K562 (cell line): ENCODE measurements around the gene SLC7A11. TPM values are rescaled to one million over a fixed set of nuclear protein-coding genes. Genes with fewer than 3 reads are reported as not detected.

Source experiments
- ATAC-seq: fragments of 200-7000 bp; cut with Tn5 transposase; 3 replicates; pipeline ENCODE4 v1.9.1; 2020; ENCODE audit warnings: moderate library complexity
- BruUV-seq: library from RNA; stranded (reverse); fragments of 400-500 nt; replicated peaks from 2 replicates; lab custom pipeline; 2021; lab: Mats Ljungman, UMichigan
- CTCF ChIA-PET: fragments of 300-600 bp; formaldehyde crosslinking; extraction: SDS; loops from one replicate; lab custom pipeline; 2021; ENCODE audit warnings: low intra/inter-chr PET ratio; lab: Yijun Ruan, JAX
- POLR2A ChIA-PET: fragments of 300-600, 350-650 bp; sonication (Branson Sonifier 250); formaldehyde crosslinking; extraction: SDS; loops from one replicate; lab custom pipeline; 2021; ENCODE audit warnings: antibody characterized with exemption, inconsistent platforms; lab: Yijun Ruan, JAX
- DNase-seq, 4 experiments: peaks; one replicate each; pipeline versions ENCODE4 v3.0.0 to v3.0.0-alpha.2; 2011 to 2018; ENCODE audit warnings: low spot score in 3 of 4, mixed read lengths in 3 of 4; ENCODE audit errors: extremely low read depth in 1 of 4
- FAIRE-seq: peaks from 2 replicates; lab custom pipeline; 2011; peaks lifted over from hg19 to GRCh38; lab: Jason Lieb, UNC
- H2AFZ ChIP-seq: 2 replicates; pipeline ENCODE4 v1.6.0; 2011; ENCODE audit warnings: low read depth, low read length, control low read depth, inconsistent platforms
- H3K27ac ChIP-seq: fragments of 200-600 bp; 3 replicates; pipeline ENCODE4 v1.8.0; 2011; ENCODE audit warnings: low read depth, mild to moderate bottlenecking, control low read depth, inconsistent platforms, low read length, moderate library complexity, mixed read lengths; ENCODE audit errors: extremely low read depth
- H3K27me3 ChIP-seq, 2 experiments: fragments of 300-600 bp in 1 of 2; 2 replicates in 1 of 2; 3 replicates in 1 of 2; pipeline versions ENCODE4 v1.6.0 to v1.8.0; 2011; ENCODE audit warnings: inconsistent platforms in 2 of 2, low read length in 2 of 2, mild to moderate bottlenecking in 1 of 2, mixed read lengths in 1 of 2, moderate library complexity in 1 of 2; ENCODE audit not compliant: control insufficient read depth in 2 of 2, insufficient read depth in 2 of 2
- H3K36me3 ChIP-seq: fragments of 300-600 bp; 3 replicates; pipeline ENCODE4 v1.8.0; 2011; ENCODE audit warnings: mild to moderate bottlenecking, low read length, inconsistent platforms; ENCODE audit not compliant: control insufficient read depth, insufficient read depth
- H3K4me1 ChIP-seq, 2 experiments: fragments of 200-600 bp in 1 of 2; replicated peaks in 1 of 2; 2 replicates in 1 of 2; 3 replicates in 1 of 2; pipeline versions ENCODE4 v1.5.1 to v1.8.0; 2011; ENCODE audit warnings: inconsistent platforms in 2 of 2, low read length in 2 of 2, mild to moderate bottlenecking in 1 of 2, mixed read lengths in 1 of 2, moderate library complexity in 1 of 2; ENCODE audit not compliant: control insufficient read depth in 2 of 2, insufficient read depth in 2 of 2
- H3K4me2 ChIP-seq: 2 replicates; pipeline ENCODE4 v1.6.1; 2011; ENCODE audit warnings: low read length, control low read depth, inconsistent platforms, mixed read lengths; ENCODE audit not compliant: insufficient read depth
- H3K4me3 ChIP-seq: fragments of 200-600 bp; sonication (generic), shearing (Covaris generic); 2 replicates; pipeline ENCODE4 v1.5.1; 2016; ENCODE audit warnings: control low read depth, inconsistent platforms
- H3K79me2 ChIP-seq: fragments of 200-600 bp; 3 replicates; pipeline ENCODE4 v1.8.0; 2011; ENCODE audit warnings: low read length, inconsistent platforms; ENCODE audit not compliant: control insufficient read depth, insufficient read depth
- H3K9ac ChIP-seq, 2 experiments: 2 replicates each; pipeline versions ENCODE4 v1.6.0 to v1.6.1; 2011; ENCODE audit warnings: low read depth in 2 of 2, low read length in 2 of 2, control low read depth in 1 of 2, inconsistent platforms in 1 of 2, mild to moderate bottlenecking in 1 of 2, mixed read lengths in 1 of 2; ENCODE audit not compliant: insufficient read depth in 1 of 2
- H3K9me1 ChIP-seq: one replicate; pipeline ENCODE4 v1.6.0; 2011; ENCODE audit warnings: inconsistent platforms, mild to moderate bottlenecking, low read length, moderate library complexity; ENCODE audit not compliant: control insufficient read depth, insufficient read depth
- H3K9me3 ChIP-seq: replicated peaks from 2 replicates; pipeline ENCODE4 v1.5.1; 2011; ENCODE audit warnings: low read depth, low read length, inconsistent platforms; ENCODE audit not compliant: control insufficient read depth, insufficient read depth
- H4K20me1 ChIP-seq: replicated peaks from 2 replicates; pipeline ENCODE4 v1.6.1; 2011; ENCODE audit warnings: low read length, inconsistent platforms, mixed read lengths; ENCODE audit not compliant: control insufficient read depth, insufficient read depth
- ETV1 ChIP-seq: fragments of 450-650 bp; conservative IDR thresholded peaks from 2 replicates; pipeline ENCODE4 v1.6.1; 2016; ENCODE audit warnings: missing genetic modification characterization, control low read depth, low read depth, missing compliant biosample characterization
- ETV6 ChIP-seq, 3 experiments: fragments of 150-350 bp in 1 of 3; sonication (generic) in 1 of 3; formaldehyde crosslinking in 1 of 3; IDR thresholded peaks; 2 replicates each; pipeline versions ENCODE4 v1.6.1 to v1.8.0; 2014 to 2022; ENCODE audit warnings: borderline replicate concordance in 2 of 3, low read depth in 2 of 3, antibody characterized with exemption in 1 of 3, low read length in 1 of 3, mild to moderate bottlenecking in 1 of 3, missing genetic modification reagents in 1 of 3
- FOXA3 ChIP-seq, 2 experiments: fragments of 450-650 bp in 1 of 2; sonication (generic) in 1 of 2; formaldehyde crosslinking; IDR thresholded peaks in 1 of 2; conservative IDR thresholded peaks in 1 of 2; 2 replicates each; pipeline versions ENCODE4 v1.4.0 to v1.8.0; 2020 to 2022; ENCODE audit warnings: mild to moderate bottlenecking in 2 of 2, missing genetic modification reagents in 1 of 2
- GABPA ChIP-seq: fragments of 200-800 bp; sonication (Bioruptor generic); conservative IDR thresholded peaks from 2 replicates; pipeline ENCODE4 v1.6.1; 2016; ENCODE audit warnings: low read depth, missing genetic modification characterization, missing compliant biosample characterization
- GTF2A2 ChIP-seq: IDR thresholded peaks from 2 replicates; pipeline ENCODE4 v1.6.1; 2016; ENCODE audit warnings: mild to moderate bottlenecking, missing genetic modification characterization, missing compliant biosample characterization
- MITF ChIP-seq: IDR thresholded peaks from 2 replicates; pipeline ENCODE4 v1.6.1; 2014; ENCODE audit warnings: antibody characterized with exemption
- MXD1 ChIP-seq: fragments of 250-450 bp; sonication (Bioruptor Pico); IDR thresholded peaks from 2 replicates; pipeline ENCODE4 v1.8.0; 2021; ENCODE audit warnings: borderline replicate concordance, mild to moderate bottlenecking, moderate library complexity; ENCODE audit not compliant: poor library complexity, severe bottlenecking
- NR2C2 ChIP-seq, 2 experiments: fragments of 200-800 bp in 1 of 2; sonication (Bioruptor generic) in 1 of 2; sonication (generic) in 1 of 2; formaldehyde crosslinking in 1 of 2; IDR thresholded peaks; 2 replicates each; pipeline versions ENCODE4 v1.6.1 to v1.8.0; 2016 to 2022; ENCODE audit warnings: mild to moderate bottlenecking in 1 of 2, missing compliant biosample characterization in 1 of 2, missing genetic modification characterization in 1 of 2, missing genetic modification reagents in 1 of 2
- RBM17 ChIP-seq: fragments of 200-400 bp; formaldehyde crosslinking; IDR thresholded peaks from 2 replicates; pipeline ENCODE4 v1.6.1; 2017; ENCODE audit warnings: low read depth, mild to moderate bottlenecking, low read length, borderline replicate concordance
- RUNX1 ChIP-seq: sonication (generic); IDR thresholded peaks from 2 replicates; pipeline ENCODE4 v1.6.1; 2016; ENCODE audit warnings: antibody characterized with exemption, low read depth
- SNAPC5 ChIP-seq: fragments of 250-450 bp; sonication (Bioruptor Pico); IDR thresholded peaks from 2 replicates; pipeline ENCODE4 v1.8.0; 2021; ENCODE audit warnings: moderate library complexity, mild to moderate bottlenecking, inconsistent platforms
- ZHX1 ChIP-seq: fragments of 150-350 bp; conservative IDR thresholded peaks from 2 replicates; pipeline ENCODE4 v1.6.1; 2014; ENCODE audit warnings: low read length
- ZNF23 ChIP-seq: fragments of 250-450 bp; sonication (Bioruptor Pico); IDR thresholded peaks from 2 replicates; pipeline ENCODE4 v1.4.0; 2020; ENCODE audit warnings: mild to moderate bottlenecking
- ZNF77 ChIP-seq: fragments of 250-450 bp; sonication (Bioruptor Pico); IDR thresholded peaks from 2 replicates; pipeline ENCODE4 v1.5.0; 2020
- WGBS: fragments of 100-300 bp; shearing (Covaris generic); methylation state at CpG from one replicate; pipeline ENCODE4 v1.1.6; 2016; ENCODE audit warnings: low coverage, mixed read lengths; ENCODE audit not compliant: insufficient coverage; ENCODE audit errors: missing lambda C conversion rate; 5-methylcytosine and 5-hydroxymethylcytosine counted together
- in situ Hi-C: fragments of 300-500 bp; cut with MboI; formaldehyde crosslinking; loops from 4 replicates; pipeline ENCODE4 v1.15.0; 2018; ENCODE audit warnings: inconsistent platforms, mixed read lengths
- intact Hi-C: fragments of 100-400 bp; cut with micrococcal nuclease; formaldehyde crosslinking; loops from 2 replicates; pipeline ENCODE4 v1.14.2; 2022
- polyA plus RNA-seq, 8 experiments: library from polyadenylated mRNA; depleted of rRNA in 4 of 8; stranded (reverse) in 5 of 8; unstranded in 3 of 8; fragments of >200 nt; fragmentation: Nextera tagmentation in 2 of 8; fragmentation: Illumina TruSeq in 1 of 8; extraction: Ambion mirVana in 2 of 8; extraction: Trizol in 1 of 8; gene quantifications; 2 replicates each; pipeline versions ENCODE4 v1.2.1 to v1.2.3, GENCODE V29; 2011 to 2014; ENCODE audit warnings: inconsistent platforms in 1 of 8, missing spikeins in 1 of 8
- total RNA-seq, 7 experiments: library from RNA; depleted of rRNA in 6 of 7; stranded (reverse); fragments of >200 nt in 6 of 7; fragmentation: Illumina TruSeq in 2 of 7; extraction: Trizol in 2 of 7; gene quantifications; 2 replicates each; pipeline versions ENCODE4 v1.2.1 to v1.2.3, GENCODE V29; 2011 to 2021; ENCODE audit warnings: low replicate concordance in 1 of 7

The SLC7A11 gene
- total and polyA plus RNA-seq, 9 of the 15 experiments (the other 6 are each of a cell fraction or from before 2014, with no cell fraction given), result 4.5 to 26.1 (median 13.5) TPM

GRCh38 chr4:138218976-138219375, 23.2 kb downstream of the SLC7A11 start:
- Histone ChIP-seq H3K27me3 (no peaks in the 10 kb centered on the region), H3K9ac (no peak overlapping the region), H3K79me2 (peaks cover 5% of the 10 kb centered on the region; the same call in 2 of the 3 replicates), H3K4me2 (no peak overlapping the region), H3K27ac (no peak overlapping the region), H3K9me1 (no peaks in the 10 kb centered on the region), H3K9me3 (no peaks in the 10 kb centered on the region), H2AFZ (no peak overlapping the region), H4K20me1 (peaks cover 6% of the 10 kb centered on the region; the same call in 1 of the 2 replicates), H3K36me3 (peaks cover 71% of the 10 kb centered on the region), H3K4me3 (no peak overlapping the region), H3K4me1 (no peaks in the 10 kb centered on the region)
- DNase-seq, result no peak
- 79% methylated on average over 5 of the region's 5 CpGs for WGBS
- in situ Hi-C loops (no loop called here), intact Hi-C loops (no loop called here)
- ATAC-seq, result no peak
- TF ChIP-seq ETV6 (IDR thresholded peaks at IDR 0.05; ENCODE audit: borderline replicate concordance in 1 of 2, low read depth in 2 of 2, low read length in 1 of 2) (no peak), ETV6 (CRISPR knock-in tag; IDR thresholded peaks at IDR 0.05; ENCODE audit: borderline replicate concordance) (no peak), ZNF23 (no peak), NR2C2 (CRISPR knock-in tag; IDR thresholded peaks at IDR 0.05) (no peak), NR2C2 (tag; IDR thresholded peaks at IDR 0.05) (no peak), ETV1 (tag) (no peak), MITF (no peak), ZHX1 (no peak), MXD1 (CRISPR knock-in tag) (no peak), SNAPC5 (CRISPR knock-in tag) (no peak), ZNF77 (CRISPR knock-in tag) (no peak), RBM17 (no peak), GABPA (tag) (no peak), FOXA3 (CRISPR knock-in tag; conservative IDR thresholded peaks at IDR 0.05 in 1 of 2, IDR thresholded peaks at IDR 0.05 in 1 of 2) (no peak), RUNX1 (no peak), GTF2A2 (tag) (no peak)
- CTCF ChIA-PET, result no interaction called here
- FAIRE-seq, result no peak
- POLR2A ChIA-PET, result interaction anchor here (0.6 to 0.7 kb wide), 2 partner anchors 18 to 740 kb away, joined by 3 read pairs; no protein-coding TSS in a partner anchor
- BruUV-seq, result no TSS peak
